DOHH2 (cell line): ENCODE measurements around the gene KLHL18.

Experiments
- CTCF ChIP-seq: fragments of 200-600 bp; sonication (generic); IDR thresholded peaks from one replicate; pipeline ENCODE4 v1.5.1; 2014; ENCODE audit warnings: antibody characterized with exemption, mild to moderate bottlenecking, low read depth, low read length; ENCODE audit not compliant: poor library complexity, severe bottlenecking
- EZH2phosphoT487 ChIP-seq: fragments of 200-600 bp; sonication (generic); IDR thresholded peaks from 2 replicates; pipeline ENCODE4 v1.6.1; 2017; ENCODE audit warnings: borderline replicate concordance, mild to moderate bottlenecking, antibody characterized with exemption, low read length, moderate library complexity, mixed read lengths

- TF ChIP-seq CTCF (no peak), EZH2phosphoT487 (no peak)
Observed at GRCh38 chr3:47377186-47377585, 94.4 kb downstream of the KLHL18 start.
